Effector memory CD4-positive, alpha-beta T cell (primary cell): ENCODE data around the gene DCAF16.

ENCODE experiments used
- DNase-seq, 3 donors: peaks; one replicate each; pipeline ENCODE4 v3.0.0-alpha.2; 2020
- H3K27ac ChIP-seq: 2 replicates; pipeline ENCODE4 v1.7.0; 2013; ENCODE audit warnings: mild to moderate bottlenecking, low read length, moderate library complexity; ENCODE audit not compliant: insufficient read depth, poor library complexity, severe bottlenecking
- H3K27me3 ChIP-seq: replicated peaks from 2 replicates; pipeline ENCODE4 v1.7.0; 2013; ENCODE audit warnings: mild to moderate bottlenecking, low read length; ENCODE audit not compliant: insufficient read depth, control insufficient read depth, poor library complexity, severe bottlenecking
- H3K36me3 ChIP-seq: 2 replicates; pipeline ENCODE4 v1.7.0; 2013; ENCODE audit warnings: mild to moderate bottlenecking, low read length, moderate library complexity; ENCODE audit not compliant: control insufficient read depth, insufficient read depth
- H3K4me1 ChIP-seq: 2 replicates; pipeline ENCODE4 v1.7.0; 2013; ENCODE audit warnings: low read length, mild to moderate bottlenecking; ENCODE audit not compliant: control insufficient read depth, insufficient read depth, poor library complexity, severe bottlenecking
- H3K4me3 ChIP-seq: 2 replicates; pipeline ENCODE4 v1.7.0; 2013; ENCODE audit warnings: low read length, low read depth, mild to moderate bottlenecking; ENCODE audit not compliant: insufficient read depth, poor library complexity, severe bottlenecking
- H3K9me3 ChIP-seq: 2 replicates; pipeline ENCODE4 v1.7.0; 2013; ENCODE audit warnings: mild to moderate bottlenecking, low read length, moderate library complexity; ENCODE audit not compliant: control insufficient read depth

The DCAF16 gene

GRCh38 chr4:17769406-17770174 lies 41.0 kb downstream of the DCAF16 start:
- no peak for DNase-seq
- Histone ChIP-seq H3K4me1 (no peaks in the 10 kb centered on the region), H3K9me3 (no peaks in the 10 kb centered on the region), H3K27me3 (no peaks in the 10 kb centered on the region), H3K36me3 (no peaks in the 10 kb centered on the region), H3K4me3 (no peak overlapping the region), H3K27ac (no peak overlapping the region)

DNA sequence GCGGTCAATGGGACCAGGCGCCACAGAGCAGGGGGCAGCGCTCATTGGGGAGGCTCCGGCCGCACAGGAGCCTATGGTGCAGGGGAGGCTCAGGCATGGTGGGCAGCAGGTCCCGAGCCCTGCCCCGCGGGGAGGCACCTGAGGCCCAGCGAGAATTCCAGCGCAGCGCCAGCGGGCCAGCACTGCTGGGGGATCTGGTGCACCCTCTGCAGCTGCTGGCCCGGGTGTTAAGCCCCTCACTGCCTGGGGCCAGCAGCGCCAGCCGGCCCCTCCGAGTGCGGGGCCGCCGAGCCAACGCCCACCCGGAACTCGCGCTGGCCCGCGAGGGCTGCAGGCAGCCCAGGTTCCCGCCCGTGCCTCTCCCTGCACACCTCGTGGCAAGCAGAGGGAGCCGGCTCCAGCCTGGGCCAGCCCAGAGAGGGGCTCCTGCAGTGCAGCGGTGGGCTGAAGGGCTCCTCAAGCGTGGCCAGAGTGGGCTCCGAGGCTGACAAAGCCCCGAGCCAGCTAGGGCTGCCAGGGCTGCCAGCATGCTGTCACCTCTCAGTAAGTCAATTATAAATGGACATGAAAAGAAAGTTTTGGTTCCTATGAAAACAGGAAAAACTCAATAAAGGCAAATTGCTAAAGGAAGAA lies 43.6 kb downstream of the DCAF16 start:
- no peak overlapping the region for H3K4me3 ChIP-seq

DNA sequence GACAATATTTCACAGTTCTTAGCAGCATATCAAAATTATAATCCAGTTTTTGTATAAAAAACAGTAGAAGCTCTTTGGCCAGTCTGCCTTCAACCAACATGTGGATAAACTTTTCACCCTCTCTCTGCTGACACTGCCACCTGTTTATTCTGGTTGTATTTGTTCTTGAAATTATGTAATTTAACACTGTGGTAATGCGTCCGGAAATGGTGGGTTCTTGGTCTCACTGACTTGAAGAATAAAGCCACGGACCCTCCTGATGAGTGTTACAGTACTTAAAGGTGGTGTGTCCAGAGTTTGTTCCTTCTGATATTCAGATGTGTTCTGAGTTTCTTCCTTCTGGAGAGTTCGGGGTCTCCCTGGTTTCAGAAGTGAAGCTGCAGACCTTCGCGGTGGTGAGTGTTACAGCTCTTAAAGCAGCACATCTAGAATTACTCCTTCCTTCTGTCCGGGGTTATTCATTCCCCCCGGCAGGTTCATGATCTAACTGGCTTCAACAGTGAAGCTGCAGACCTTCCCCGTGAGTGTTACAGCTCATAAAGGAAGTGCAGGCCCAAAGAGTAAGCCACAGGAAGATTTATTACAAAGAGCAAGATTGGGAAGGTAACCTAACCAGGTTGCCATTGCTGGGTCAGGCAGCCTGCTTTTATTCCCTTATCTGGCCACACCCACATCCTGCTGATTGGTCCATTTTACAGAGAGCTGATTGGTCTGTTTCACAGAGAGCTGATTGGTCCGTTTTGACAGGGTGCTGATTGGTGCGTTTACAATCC lies 44.9 kb downstream of the DCAF16 start:
- DNase-seq = no peak
- H3K27me3 ChIP-seq = no peaks in the 10 kb centered on the region
- H3K9me3 ChIP-seq = no peaks in the 10 kb centered on the region
- no peaks in the 10 kb centered on the region for H3K36me3 ChIP-seq
- H3K4me1 ChIP-seq = no peaks in the 10 kb centered on the region
- H3K27ac ChIP-seq = no peak overlapping the region
- no peak overlapping the region for H3K4me3 ChIP-seq

More for the DNA sequence above, 43.6 kb downstream of the DCAF16 start:
- Histone ChIP-seq H3K36me3 (no peaks in the 10 kb centered on the region), H3K27me3 (no peaks in the 10 kb centered on the region), H3K9me3 (no peaks in the 10 kb centered on the region), H3K4me1 (no peaks in the 10 kb centered on the region), H3K27ac (no peak overlapping the region)
- no peak for DNase-seq

DNA sequence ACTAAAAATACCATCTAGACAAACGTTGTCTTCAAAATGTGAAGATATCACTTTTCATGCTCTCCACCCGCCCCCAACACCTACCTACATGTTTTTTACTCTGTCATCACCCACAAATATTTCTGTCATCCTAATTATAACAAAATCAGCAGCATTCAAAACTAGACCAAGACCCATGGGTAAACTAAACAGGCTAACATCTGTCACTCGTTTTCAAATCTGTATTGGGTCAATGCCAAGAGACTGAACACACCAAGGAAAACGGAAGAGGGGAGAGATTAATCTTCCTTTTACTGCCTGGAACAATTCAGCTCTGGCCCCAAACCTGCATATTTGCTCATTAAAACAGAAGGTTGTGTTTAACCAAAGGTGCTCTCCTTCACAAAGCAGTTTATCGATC lies 46.6 kb downstream of the DCAF16 start:
- no peak overlapping the region for H3K27ac ChIP-seq
- no peaks in the 10 kb centered on the region for H3K36me3 ChIP-seq
- H3K4me3 ChIP-seq = no peak overlapping the region
- H3K4me1 ChIP-seq = no peaks in the 10 kb centered on the region
- no peak for DNase-seq
- no peaks in the 10 kb centered on the region for H3K27me3 ChIP-seq
- no peaks in the 10 kb centered on the region for H3K9me3 ChIP-seq

GRCh38 chr4:17763416-17763815 lies 47.1 kb downstream of the DCAF16 start:
- Histone ChIP-seq H3K4me3 (no peak overlapping the region), H3K36me3 (no peaks in the 10 kb centered on the region), H3K4me1 (no peaks in the 10 kb centered on the region), H3K27me3 (no peaks in the 10 kb centered on the region), H3K27ac (no peak overlapping the region), H3K9me3 (no peaks in the 10 kb centered on the region)
- DNase-seq = no peak

- H3K27ac ChIP-seq = no peak overlapping the region
- no peaks in the 10 kb centered on the region for H3K4me1 ChIP-seq
- H3K9me3 ChIP-seq = no peaks in the 10 kb centered on the region
- no peaks in the 10 kb centered on the region for H3K36me3 ChIP-seq
- no peaks in the 10 kb centered on the region for H3K27me3 ChIP-seq
- no peak overlapping the region for H3K4me3 ChIP-seq
- no peak for DNase-seq
These were observed 47.8 kb downstream of the DCAF16 start for GRCh38 chr4:17762726-17763125.

DNA sequence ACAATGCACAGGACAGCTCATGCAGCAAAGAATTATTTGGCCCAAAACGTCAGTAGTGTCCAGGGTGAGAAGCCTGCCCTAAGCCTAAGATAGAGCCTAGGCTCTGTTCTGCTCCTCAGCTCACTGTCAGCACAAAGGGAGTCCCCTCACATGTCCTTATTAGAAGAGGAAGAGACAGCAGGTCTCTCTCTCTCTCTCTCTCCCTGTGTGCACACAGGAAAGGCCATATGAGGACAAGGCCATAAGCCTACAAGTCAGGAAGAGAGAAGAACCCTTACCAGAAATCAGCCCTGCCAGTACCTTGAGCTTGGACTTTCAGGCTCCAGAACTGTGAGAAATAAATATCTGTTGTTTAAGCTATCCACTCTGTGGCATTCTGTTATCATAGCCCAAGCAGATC lies 49.5 kb downstream of the DCAF16 start:
- Histone ChIP-seq H3K9me3 (no peaks in the 10 kb centered on the region), H3K4me1 (no peaks in the 10 kb centered on the region), H3K36me3 (no peaks in the 10 kb centered on the region)

DNA sequence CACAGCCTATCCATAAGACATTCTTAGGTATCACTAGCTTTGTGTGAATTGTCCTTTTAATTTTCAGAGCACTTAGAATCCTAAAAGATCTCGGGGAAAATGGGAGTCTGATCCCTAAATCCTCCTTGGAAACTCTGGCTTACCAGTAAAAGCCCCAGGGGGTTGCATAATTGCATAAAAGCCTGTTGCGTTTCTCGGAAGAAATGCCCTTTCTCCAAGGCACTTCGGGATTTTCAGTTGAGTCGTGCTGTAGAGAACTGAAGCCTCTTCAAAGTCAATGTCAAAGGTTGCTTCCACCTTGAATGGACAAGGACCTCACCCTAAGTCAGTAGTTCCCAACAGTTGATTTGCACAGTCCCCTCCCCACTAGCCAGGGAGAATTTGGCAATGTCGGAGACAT lies 49.9 kb downstream of the DCAF16 start:
- H3K4me1 ChIP-seq = no peaks in the 10 kb centered on the region
- no peak for DNase-seq
- H3K27me3 ChIP-seq = no peaks in the 10 kb centered on the region
- H3K9me3 ChIP-seq = no peaks in the 10 kb centered on the region
- no peak overlapping the region for H3K4me3 ChIP-seq
- H3K36me3 ChIP-seq = no peaks in the 10 kb centered on the region
- no peak overlapping the region for H3K27ac ChIP-seq

More for the DNA sequence above, 49.5 kb downstream of the DCAF16 start:
- no peak for DNase-seq
- Histone ChIP-seq H3K27ac (no peak overlapping the region), H3K4me3 (no peak overlapping the region), H3K27me3 (no peaks in the 10 kb centered on the region)

GRCh38 chr4:17758485-17758884 lies 52.1 kb downstream of the DCAF16 start:
- Histone ChIP-seq H3K4me3 (no peak overlapping the region), H3K9me3 (no peaks in the 10 kb centered on the region), H3K36me3 (no peaks in the 10 kb centered on the region), H3K27ac (no peak overlapping the region), H3K27me3 (no peaks in the 10 kb centered on the region), H3K4me1 (no peaks in the 10 kb centered on the region)
- no peak for DNase-seq

DNA sequence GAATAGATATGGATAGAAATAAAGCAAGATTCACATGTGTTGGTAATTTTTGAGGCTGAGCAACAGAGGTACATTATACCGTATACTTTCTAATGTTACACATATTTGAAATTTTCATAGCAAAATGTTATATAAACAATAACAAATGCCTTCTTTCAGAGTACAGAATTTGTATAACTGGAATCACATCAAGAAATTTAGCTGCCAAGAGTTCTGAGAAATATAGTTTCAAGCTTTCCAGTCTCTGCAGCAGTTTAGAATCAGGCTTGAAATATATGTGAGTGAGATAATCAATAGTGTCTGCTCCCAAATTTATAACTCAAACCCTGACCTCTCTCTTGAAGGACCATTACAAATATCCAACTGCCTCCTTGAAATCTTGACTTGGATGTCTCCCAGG lies 52.9 kb downstream of the DCAF16 start:
- no peaks in the 10 kb centered on the region for H3K9me3 ChIP-seq
- no peaks in the 10 kb centered on the region for H3K27me3 ChIP-seq
- H3K36me3 ChIP-seq = no peaks in the 10 kb centered on the region
- H3K27ac ChIP-seq = no peak overlapping the region
- no peaks in the 10 kb centered on the region for H3K4me1 ChIP-seq
- no peak for DNase-seq
- no peak overlapping the region for H3K4me3 ChIP-seq
